Measurements from ENCODE around the gene RCSD1. TPM values are rescaled to one million over a fixed set of nuclear protein-coding genes. Genes with fewer than 3 reads are reported as not detected.

RCSD1 gene
- total and polyA plus RNA-seq, 2 donors (not counting 3 experiments of a cell fraction or from before 2014, with no cell fraction given) = 0.08 to 1.00 TPM

GRCh38 chr1:167618789-167619188 lies 11.2 kb upstream of the RCSD1 start:
- ChIA-PET CTCF (no interaction called here), POLR2A (no interaction called here)
- no peak overlapping the region for H3K4me3 ChIP-seq (replicated peaks in 1 of 3; ENCODE audit: insufficient read depth in 1 of 3, low read depth in 1 of 3, low read length in 3 of 3)
- no peak for FAIRE-seq
- H3K4me2 ChIP-seq (ENCODE audit: insufficient read depth, low read length) = no peak overlapping the region
- H3K9me3 ChIP-seq (replicated peaks; ENCODE audit: control insufficient read depth, insufficient read depth, low read length) = no peaks in the 10 kb centered on the region
- no peak for DNase-seq (ENCODE audit: low read depth, low spot score)
- TF ChIP-seq JUN (IDR thresholded peaks at IDR 0.05; ENCODE audit: borderline replicate concordance, insufficient read depth, insufficient read length, low read depth) (no peak), GATA2 (IDR thresholded peaks at IDR 0.05; ENCODE audit: insufficient read depth, insufficient read length, low read depth, low read length) (no peak), CTCF (IDR thresholded peaks at IDR 0.05; ENCODE audit: extremely low read depth in 1 of 2, insufficient read depth in 1 of 2, low read depth in 1 of 2, low read length in 2 of 2) (no peak), POLR2AphosphoS5 (IDR thresholded peaks at IDR 0.05; ENCODE audit: insufficient read depth, low read depth, low read length) (no peak), POLR2A (IDR thresholded peaks at IDR 0.05; ENCODE audit: low read depth, low read length) (no peak), MYC (IDR thresholded peaks at IDR 0.05; ENCODE audit: low read depth, low read length) (no peak), FOS (IDR thresholded peaks at IDR 0.05; ENCODE audit: borderline replicate concordance, insufficient read depth, low read length) (no peak), EZH2 (IDR thresholded peaks at IDR 0.05; ENCODE audit: borderline replicate concordance, low read depth, low read length, severe bottlenecking) (no peak), MAX (IDR thresholded peaks at IDR 0.05; ENCODE audit: insufficient read depth, insufficient read length) (no peak)
- dilution Hi-C loops (cut with MboI; ENCODE audit: extremely low pct_ligation_motif_present, low sequenced_read_pairs) = no loop called here
- no peaks in the 10 kb centered on the region for H3K79me2 ChIP-seq (ENCODE audit: control insufficient read depth, insufficient read depth, low read length)
- H2AFZ ChIP-seq (ENCODE audit: low read depth, low read length) = no peak overlapping the region
- H3K9ac ChIP-seq (replicated peaks; ENCODE audit: extremely low read depth, insufficient read depth, low read length) = no peak overlapping the region
- no peaks in the 10 kb centered on the region for H3K27me3 ChIP-seq (ENCODE audit: control insufficient read depth in 2 of 2, insufficient read depth in 2 of 2, low read length in 2 of 2)
- intact Hi-C loops (cut with micrococcal nuclease) = loop anchor here (5.0 kb wide), 1 partner anchor 39 kb away; no protein-coding TSS in a partner anchor
- BruUV-seq (replicated peaks) = no TSS peak
- no peaks in the 10 kb centered on the region for H3K36me3 ChIP-seq (ENCODE audit: control insufficient read depth in 2 of 2, extremely low read depth in 1 of 2, insufficient read depth in 2 of 2, low read length in 2 of 2)
- no peaks in the 10 kb centered on the region for H3K4me1 ChIP-seq (ENCODE audit: control insufficient read depth, extremely low read depth, insufficient read depth, low read length)
- H3K9me1 ChIP-seq (replicated peaks; ENCODE audit: control insufficient read depth, extremely low read depth, insufficient read depth, low read length) = no peaks in the 10 kb centered on the region
- no peaks in the 10 kb centered on the region for H4K20me1 ChIP-seq (replicated peaks; ENCODE audit: control insufficient read depth, extremely low read depth, insufficient read depth, low read length)
- no peak overlapping the region for H3K27ac ChIP-seq (ENCODE audit: insufficient read depth, low read depth, low read length)
